ENCODE measurements around the gene NAIF1.
A peak's percentile ranks its signal among the peaks of the same experiment; 100 is the strongest.
"Not testable (repeated sequence)": the region's sequence is repeated elsewhere in the genome, so short reads cannot be mapped to it uniquely, and the experiment has no call there.

NAIF1 gene, protein sequence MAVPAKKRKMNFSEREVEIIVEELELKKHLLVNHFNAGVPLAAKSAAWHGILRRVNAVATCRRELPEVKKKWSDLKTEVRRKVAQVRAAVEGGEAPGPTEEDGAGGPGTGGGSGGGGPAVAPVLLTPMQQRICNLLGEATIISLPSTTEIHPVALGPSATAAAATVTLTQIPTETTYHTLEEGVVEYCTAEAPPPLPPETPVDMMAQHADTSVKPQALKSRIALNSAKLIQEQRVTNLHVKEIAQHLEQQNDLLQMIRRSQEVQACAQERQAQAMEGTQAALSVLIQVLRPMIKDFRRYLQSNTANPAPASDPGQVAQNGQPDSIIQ

DNA sequence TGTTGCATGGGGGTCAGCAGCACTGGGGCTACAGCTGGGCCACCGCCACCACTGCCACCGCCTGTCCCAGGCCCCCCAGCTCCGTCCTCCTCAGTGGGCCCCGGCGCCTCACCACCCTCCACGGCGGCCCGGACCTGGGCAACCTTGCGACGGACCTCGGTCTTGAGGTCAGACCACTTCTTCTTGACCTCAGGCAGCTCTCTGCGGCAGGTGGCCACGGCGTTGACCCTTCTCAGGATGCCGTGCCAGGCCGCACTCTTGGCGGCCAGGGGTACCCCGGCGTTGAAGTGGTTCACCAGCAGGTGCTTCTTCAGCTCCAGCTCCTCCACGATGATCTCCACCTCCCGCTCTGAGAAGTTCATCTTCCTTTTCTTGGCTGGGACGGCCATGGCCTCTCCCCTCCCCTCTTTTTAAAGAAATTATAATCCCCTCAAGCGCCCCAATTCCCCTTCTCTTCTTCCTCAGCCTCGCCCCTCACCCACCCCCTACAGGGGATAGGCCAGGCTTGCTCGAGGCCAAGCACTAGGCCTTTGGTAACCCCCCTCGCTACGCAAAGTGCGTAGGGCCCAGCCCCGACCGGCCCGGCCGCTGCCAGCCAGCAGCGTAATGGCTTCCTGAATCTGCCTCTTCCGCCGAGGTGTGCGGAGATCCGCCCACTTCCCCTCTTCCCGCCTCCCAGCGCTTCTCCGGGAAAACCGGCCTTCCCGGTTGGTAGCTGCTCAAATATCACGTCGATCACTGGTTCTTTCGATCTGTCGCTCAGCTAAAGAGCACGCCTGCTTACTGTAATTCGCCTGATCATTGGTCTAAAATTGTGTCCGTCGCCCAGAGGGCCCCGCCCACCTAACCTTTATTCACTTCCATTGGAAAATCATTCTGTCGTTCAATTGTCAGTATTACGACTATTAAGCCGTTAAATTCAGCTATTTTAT is at the start of gene NAIF1:
Gene NAIF1 (minus strand): TSS at position 608 of the 932 bp plus-strand sequence. CDS start 219 bp downstream, at position 389.
- DNase-seq (ENCODE audit: low read depth in 2 of 2), result peak; percentile 91

DNA sequence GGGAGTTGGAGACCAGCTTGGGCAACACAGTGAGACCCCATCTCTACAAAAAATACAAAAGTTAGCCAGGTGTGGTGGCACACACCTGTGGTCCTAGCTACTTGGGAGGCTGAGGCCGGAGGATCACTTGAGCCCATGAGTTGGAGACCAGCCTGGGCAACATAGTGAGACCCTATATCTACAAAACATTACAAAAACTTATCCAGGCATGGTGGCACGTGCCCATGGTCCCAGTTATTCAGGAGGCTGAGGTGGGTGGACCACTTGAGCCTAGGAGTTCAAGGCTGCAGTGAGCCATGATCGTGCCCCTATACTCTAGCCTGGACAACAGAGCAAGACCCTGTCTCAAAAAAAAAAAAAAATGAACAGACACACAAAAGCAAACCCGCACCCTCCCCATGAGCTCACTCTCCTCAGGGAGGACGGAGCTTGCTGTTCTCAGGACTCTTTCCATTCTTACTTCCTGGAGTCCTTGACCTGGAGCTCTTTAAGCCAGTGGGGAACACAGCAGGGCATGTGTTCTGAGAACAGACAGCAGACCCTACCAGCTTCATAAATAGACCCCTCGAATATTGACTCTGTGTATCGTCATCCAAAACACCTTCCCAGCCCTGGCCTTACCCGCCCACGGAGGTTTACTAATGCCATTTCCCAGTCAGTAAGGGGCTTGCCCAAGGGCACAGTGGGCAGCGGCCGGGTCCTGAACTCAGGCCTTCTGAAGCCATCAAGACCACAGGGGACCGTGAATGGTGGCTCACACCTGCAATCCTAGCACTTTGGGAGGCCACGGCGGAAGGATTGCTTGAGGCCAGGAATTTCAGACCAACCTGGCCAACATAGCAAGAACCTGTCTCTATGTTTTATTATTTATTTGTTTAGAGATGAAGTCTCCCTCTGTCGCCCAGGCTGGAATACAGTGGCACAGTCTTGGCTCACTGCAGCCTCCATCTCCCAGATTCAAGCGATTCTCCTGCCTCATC is 49.3 kb upstream of the NAIF1 start:
- DNase-seq (ENCODE audit: low read depth in 2 of 2), result no peak

DNA sequence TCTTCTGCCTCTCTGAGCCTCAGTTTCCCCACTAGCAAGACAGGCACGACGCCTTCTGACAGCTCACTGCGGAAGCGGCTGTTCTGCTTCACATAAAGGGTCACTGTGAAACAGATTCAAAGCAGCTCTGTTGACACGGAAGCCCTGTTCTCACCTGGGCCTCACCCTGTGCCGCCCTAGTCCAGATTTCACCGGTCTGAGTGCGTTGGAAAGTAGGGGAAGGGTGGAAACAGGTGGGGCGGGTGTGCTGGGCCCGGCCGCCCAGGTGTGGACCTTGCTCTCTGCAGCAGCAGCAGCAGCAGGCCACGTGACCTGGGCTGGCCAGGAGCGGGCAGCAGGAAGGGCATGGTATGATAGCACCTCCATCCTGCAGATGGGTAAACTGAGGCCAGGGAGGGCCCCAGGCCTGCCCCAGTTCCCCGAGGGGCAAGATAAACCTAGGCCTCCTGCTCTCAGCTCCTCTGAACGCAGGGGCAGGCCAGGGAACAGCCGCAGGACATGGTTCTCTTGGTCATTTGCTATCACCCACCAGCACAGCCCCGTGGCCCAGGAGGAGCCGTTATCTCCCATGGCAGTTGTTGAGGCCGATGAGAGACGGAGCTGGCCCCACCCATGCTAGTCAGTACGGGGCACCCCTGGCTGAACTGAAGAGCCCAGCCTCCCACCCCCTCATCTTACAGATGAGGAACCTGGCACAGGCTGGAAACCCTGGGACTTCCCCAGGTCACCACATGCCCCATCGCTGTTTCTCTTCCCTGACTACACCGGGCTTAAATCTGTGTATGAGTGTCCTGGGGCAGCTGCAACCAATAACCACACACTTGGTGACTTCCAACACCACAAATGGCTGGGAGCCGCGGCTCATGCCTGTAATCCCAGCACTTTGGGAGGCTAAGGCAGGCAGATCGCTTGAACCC is 48.3 kb upstream of the NAIF1 start:
- no peak for DNase-seq (ENCODE audit: low read depth in 2 of 2)

DNA sequence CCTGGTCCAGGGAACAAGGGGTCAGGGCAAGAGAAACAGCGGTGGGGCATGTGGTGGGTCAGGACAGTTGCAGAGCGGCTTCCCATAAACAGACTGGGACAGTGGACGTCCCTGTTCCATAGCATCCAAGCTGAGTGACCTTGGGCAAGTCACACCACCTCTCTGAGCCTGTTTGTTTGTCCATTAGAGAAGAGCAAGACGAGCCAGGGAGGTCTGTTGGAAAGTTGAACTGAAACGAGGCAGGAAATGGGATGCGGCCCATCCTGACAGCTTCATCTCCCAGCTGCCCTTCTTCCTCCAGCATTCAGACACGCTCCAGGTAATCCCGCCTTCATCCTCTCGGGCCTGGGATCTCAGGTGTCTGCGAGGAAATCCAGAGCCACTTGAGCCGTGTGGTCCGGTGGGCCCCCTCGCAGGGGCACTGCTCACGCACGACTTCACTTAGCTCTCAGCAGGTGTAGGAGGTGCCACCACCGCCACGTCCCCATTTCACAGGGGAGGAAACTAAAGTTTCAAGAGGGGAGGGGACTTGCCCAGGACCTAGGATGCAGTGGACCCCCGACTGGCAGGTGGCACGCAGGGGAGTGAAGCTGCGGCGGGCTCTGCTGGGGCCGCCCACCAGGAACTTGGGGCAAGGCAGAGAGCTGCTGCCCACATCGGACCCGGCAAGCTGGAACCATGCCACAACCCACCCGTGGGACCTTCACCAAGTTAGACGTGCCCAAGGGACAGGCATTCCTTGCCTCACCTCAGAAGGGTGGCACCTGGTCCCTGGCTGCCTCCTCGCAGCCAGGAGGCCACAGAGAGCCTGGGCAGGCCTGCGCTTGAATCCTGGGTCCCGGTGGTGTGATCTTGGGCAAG is 47.4 kb upstream of the NAIF1 start:
- DNase-seq (ENCODE audit: low read depth in 2 of 2), result no peak

DNA sequence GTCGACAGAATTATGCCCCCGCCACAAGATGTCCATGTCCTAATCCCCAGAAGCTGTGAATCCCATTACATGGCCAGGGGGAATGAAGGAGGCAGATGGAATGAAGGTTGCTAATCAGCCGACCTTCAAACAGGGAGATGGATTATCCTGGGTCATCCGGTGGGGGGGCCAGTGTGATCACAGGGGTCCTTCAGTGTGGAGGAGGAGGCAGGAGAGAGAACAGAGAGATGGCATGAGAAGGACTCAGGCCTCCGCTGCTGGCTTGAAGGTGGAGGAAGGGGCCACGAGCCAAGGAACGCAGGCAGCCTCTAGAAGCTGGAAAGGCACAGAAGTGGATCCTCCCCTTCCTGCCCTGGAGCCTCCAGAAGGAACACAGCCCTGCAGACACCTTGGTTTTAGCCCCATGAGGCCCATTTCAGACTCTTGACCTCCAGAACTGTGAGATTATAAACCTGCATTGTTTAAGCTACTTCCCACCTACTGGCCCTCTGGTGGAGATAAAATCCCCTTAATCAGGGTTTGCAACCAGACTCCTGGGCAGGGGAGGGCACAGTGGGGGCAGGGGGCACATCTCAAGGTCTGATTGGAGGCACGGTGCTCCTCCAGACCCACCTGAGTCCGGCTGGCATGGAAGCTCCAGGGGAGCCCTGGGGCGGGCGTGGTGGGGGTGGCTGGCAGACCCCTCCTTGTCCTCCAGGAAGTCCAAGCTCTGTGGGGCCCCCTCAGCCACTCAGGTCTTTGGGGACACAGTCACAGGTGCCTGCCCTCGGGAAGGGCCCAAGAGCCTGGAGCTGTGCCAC is 46.6 kb upstream of the NAIF1 start:
- no peak for DNase-seq (ENCODE audit: low read depth in 2 of 2)

DNA sequence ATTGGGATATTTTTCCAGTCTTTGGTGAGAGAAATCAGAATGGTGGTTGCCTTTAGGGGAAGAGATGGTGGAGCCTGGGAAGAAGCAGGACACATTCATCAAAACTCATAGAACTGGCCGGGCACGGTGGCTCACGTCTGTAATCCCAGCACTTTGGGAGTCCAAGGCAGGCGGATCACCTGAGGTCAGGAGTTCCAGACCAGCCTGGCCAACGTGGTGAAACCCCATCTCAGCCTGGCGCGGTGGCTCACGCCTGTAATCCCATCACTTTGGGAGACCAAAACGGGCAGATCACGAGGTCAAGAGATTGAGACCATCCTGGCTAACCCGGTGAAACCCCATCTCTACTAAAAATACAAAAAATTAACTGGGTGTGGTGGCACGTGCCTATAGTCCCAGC is 44.6 kb upstream of the NAIF1 start:
- not testable (repeated sequence) for DNase-seq (ENCODE audit: low read depth in 2 of 2)

DNA sequence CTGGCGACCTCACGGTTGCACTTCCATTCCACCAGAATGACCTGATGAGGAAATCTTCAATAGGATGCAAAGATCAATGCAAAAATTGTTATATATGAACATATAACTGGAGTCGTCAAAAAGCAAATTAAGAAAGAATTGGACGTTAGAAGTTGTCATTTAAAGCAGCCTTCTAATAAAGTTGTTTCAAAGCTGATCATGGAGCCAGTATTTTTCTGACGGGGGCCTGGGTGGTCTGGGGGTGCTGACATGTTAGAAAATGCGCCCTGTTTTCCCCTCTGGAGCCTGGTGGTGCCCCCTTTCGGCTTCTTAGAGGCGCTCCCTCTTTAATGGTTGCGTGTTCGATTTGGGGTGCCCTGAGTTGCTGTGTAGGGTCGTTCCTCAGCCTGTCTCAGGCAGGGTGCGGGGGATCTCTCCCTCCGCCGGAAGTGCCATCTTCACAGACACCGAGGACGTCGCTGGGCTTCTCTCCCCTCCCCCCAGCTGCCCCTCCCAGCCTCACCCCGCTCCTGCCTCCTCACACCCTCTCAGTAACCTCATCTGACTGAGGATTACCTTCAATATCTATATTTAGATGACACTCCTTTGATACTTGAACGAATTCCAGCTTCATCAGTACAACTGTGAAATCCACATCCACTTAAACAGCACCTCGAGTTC is 42.1 kb upstream of the NAIF1 start:
- DNase-seq (ENCODE audit: low read depth in 2 of 2), result no peak

DNA sequence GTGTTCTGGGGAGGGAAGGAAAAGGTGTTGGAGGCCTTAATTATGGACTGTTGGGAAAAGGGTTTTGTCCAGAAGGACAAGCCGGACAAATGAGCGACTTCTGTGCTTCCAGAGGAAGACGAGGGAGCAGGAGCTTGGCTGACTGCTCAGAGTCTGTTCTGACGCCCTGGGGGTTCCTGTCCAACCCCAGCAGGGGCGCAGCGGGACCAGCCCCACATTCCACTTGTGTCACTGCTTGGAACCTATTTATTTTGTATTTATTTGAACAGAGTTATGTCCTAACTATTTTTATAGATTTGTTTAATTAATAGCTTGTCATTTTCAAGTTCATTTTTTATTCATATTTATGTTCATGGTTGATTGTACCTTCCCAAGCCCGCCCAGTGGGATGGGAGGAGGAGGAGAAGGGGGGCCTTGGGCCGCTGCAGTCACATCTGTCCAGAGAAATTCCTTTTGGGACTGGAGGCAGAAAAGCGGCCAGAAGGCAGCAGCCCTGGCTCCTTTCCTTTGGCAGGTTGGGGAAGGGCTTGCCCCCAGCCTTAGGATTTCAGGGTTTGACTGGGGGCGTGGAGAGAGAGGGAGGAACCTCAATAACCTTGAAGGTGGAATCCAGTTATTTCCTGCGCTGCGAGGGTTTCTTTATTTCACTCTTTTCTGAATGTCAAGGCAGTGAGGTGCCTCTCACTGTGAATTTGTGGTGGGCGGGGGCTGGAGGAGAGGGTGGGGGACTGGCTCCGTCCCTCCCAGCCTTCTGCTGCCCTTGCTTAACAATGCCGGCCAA is 41.3 kb upstream of the NAIF1 start:
- no peak for DNase-seq (ENCODE audit: low read depth in 2 of 2)

DNA sequence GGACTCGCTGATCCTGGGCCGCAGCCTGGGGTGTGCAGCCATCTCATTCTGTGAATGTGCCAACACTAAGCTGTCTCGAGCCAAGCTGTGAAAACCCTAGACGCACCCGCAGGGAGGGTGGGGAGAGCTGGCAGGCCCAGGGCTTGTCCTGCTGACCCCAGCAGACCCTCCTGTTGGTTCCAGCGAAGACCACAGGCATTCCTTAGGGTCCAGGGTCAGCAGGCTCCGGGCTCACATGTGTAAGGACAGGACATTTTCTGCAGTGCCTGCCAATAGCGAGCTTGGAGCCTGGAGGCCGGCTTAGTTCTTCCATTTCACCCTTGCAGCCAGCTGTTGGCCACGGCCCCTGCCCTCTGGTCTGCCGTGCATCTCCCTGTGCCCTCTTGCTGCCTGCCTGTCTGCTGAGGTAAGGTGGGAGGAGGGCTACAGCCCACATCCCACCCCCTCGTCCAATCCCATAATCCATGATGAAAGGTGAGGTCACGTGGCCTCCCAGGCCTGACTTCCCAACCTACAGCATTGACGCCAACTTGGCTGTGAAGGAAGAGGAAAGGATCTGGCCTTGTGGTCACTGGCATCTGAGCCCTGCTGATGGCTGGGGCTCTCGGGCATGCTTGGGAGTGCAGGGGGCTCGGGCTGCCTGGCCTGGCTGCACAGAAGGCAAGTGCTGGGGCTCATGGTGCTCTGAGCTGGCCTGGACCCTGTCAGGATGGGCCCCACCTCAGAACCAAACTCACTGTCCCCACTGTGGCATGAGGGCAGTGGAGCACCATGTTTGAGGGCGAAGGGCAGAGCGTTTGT is 40.5 kb upstream of the NAIF1 start:
- no peak for DNase-seq (ENCODE audit: low read depth in 2 of 2)

DNA sequence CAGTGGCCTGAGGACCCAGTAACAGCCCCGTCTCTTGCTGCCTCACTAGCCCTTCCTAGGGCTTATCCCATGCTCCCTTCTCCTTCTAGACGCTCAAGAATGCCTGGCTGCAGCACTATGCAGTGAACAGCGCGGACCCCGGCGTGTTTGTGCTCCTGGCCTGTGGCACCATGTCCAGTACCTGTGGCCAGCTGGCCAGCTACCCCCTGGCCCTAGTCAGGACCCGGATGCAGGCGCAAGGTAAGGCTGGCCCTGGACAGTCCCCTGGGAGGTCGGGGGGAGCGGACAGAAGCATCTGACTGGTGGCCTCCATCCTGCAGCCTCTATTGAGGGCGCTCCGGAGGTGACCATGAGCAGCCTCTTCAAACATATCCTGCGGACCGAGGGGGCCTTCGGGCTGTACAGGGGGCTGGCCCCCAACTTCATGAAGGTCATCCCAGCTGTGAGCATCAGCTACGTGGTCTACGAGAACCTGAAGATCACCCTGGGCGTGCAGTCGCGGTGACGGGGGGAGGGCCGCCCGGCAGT is 39.9 kb upstream of the NAIF1 start:
- DNase-seq (ENCODE audit: low read depth in 2 of 2), result no peak

DNA sequence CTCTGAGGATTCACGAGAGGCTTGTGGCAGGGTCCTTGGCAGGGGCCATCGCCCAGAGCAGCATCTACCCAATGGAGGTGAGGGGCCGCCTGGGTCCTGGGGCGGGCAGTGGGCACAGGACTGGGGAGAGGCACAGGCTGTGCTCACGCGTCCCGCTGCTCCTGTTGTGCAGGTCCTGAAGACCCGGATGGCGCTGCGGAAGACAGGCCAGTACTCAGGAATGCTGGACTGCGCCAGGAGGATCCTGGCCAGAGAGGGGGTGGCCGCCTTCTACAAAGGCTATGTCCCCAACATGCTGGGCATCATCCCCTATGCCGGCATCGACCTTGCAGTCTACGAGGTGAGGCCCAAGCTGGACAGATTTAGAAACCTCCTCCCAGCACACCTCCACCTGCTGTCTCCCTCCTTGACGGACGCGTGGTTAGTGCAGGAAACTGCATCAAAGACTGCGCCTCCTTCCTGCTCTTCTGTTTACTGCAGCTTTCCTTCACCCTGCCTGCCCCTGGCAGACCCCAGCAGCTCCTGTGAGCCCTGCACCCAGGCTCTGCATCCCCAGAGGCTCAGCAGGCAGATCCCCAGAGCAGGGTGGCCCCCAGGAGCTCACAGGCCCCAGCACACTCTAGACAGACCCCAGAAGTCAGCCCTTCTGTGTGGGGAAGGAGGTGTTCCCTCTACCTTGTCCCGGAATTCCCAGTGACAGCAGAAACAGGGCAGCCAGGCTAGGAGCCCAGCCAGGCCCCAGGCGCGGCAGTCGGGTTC is 39.2 kb upstream of the NAIF1 start:
- no peak for DNase-seq (ENCODE audit: low read depth in 2 of 2)

DNA sequence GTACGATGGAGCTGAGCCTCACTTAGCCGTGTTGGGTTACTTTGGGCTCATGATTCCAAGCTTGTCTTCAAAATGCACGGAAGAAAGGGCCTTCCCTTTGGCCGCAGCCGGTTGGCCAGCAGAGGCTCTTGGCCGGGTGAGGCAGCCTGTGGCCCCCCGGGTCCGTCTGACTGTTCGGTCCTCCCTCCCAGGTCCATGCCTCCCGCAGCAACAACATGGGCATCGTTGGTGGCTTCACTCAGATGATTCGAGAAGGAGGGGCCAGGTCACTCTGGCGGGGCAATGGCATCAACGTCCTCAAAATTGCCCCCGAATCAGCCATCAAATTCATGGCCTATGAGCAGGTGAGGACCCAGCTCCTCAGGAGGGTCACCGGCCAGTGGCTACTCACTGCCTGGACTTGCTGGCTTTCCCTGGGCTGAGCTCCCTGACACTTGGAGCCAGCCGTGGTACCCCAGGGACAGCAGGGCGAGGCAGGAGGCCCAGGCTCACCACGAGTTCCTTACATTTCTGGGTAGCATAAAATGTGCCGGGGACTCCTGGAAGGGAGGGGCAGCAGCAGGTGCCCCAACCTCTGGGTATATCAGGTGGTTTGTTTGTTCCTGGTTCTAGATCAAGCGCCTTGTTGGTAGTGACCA is 38.5 kb upstream of the NAIF1 start:
- no peak for DNase-seq (ENCODE audit: low read depth in 2 of 2)

DNA sequence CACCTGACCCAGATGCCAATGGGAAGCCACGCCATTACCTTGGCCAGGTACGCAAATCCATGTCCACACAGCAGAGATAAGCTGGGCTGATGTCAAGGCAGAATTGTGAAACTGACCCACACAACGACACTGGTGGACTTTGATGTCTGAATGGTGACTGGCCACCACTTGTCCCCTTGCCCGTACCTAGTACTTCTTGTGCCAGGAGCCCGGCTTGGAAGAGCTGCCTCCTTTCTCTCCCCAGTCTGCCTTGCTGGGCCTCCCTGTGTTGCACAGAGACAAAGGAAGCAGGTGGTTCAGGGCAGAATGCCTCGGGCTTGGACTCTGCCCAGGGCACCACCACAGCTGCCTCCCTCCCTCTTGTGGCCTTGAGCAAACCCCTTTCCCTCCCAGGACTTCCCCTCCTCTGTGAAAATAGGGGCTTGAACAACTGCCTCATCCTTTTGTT is 37.1 kb upstream of the NAIF1 start:
- no peak for DNase-seq (ENCODE audit: low read depth in 2 of 2)

DNA sequence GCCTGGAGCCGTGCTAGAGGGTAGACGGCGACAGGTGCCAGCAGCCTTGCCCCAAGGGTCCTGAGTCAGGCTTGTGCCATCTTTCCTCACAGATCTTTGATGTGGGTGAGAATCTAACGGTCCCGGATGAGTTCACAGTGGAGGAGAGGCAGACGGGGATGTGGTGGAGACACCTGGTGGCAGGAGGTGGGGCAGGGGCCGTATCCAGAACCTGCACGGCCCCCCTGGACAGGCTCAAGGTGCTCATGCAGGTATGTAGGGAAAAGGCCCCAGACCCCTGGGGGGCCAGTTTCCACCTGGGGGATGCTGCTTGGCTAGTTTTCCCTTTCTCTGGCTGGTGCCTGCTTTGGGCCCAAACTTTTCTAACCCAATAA is 36.5 kb upstream of the NAIF1 start:
- no peak for DNase-seq (ENCODE audit: low read depth in 2 of 2)
